NB4 (cell line): ENCODE data around the gene SCART1.
"Not testable (repeated sequence)": the region's sequence is repeated elsewhere in the genome, so short reads cannot be mapped to it uniquely, and the experiment has no call there.

ENCODE experiments used
- MYC ChIP-seq: IDR thresholded peaks from 2 replicates; pipeline ENCODE4 v1.6.1; 2011; ENCODE audit warnings: low read depth, low read length
- POLR2A ChIP-seq: IDR thresholded peaks from 2 replicates; pipeline ENCODE4 v1.6.1; 2011; ENCODE audit warnings: mild to moderate bottlenecking; ENCODE audit not compliant: insufficient read length; ENCODE audit errors: extremely low read depth
- TF ChIP-seq, protein P1 (sequence below): IDR thresholded peaks from one replicate; pipeline ENCODE4 v1.5.1; 2012; ENCODE audit warnings: low read depth, low read length
- TF ChIP-seq, protein P2 (sequence below): IDR thresholded peaks from 2 replicates; pipeline ENCODE4 v1.6.1; 2011; ENCODE audit warnings: low read depth, low read length

DNA sequence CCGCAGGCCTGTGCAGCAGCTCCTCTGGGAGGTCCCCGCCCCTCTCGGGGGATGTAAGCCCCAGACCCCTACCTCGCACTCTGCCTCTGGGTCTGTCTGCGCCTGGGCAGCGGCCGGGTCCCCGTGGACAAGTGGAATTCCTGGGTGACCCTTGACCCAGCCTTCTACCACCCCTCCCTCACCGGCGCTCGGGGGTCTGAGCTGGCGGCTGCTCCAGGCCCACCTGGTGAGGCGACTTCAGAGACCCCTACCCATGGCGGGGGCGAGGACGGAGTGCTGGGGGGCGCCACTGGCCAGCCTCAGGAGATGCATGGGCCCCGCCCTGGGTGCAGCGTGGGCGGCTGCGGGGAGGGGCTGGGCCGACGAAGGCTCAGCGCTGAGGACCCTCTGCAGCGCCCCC, 21.0 kb upstream of the SCART1 start:
- TF ChIP-seq POLR2A, MYC: not testable (repeated sequence)
- TF ChIP-seq, protein P1, sequence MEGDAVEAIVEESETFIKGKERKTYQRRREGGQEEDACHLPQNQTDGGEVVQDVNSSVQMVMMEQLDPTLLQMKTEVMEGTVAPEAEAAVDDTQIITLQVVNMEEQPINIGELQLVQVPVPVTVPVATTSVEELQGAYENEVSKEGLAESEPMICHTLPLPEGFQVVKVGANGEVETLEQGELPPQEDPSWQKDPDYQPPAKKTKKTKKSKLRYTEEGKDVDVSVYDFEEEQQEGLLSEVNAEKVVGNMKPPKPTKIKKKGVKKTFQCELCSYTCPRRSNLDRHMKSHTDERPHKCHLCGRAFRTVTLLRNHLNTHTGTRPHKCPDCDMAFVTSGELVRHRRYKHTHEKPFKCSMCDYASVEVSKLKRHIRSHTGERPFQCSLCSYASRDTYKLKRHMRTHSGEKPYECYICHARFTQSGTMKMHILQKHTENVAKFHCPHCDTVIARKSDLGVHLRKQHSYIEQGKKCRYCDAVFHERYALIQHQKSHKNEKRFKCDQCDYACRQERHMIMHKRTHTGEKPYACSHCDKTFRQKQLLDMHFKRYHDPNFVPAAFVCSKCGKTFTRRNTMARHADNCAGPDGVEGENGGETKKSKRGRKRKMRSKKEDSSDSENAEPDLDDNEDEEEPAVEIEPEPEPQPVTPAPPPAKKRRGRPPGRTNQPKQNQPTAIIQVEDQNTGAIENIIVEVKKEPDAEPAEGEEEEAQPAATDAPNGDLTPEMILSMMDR: not testable (repeated sequence)
- TF ChIP-seq, protein P2, sequence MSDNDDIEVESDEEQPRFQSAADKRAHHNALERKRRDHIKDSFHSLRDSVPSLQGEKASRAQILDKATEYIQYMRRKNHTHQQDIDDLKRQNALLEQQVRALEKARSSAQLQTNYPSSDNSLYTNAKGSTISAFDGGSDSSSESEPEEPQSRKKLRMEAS: not testable (repeated sequence)
